Activated CD4-positive, alpha-beta T cell treated with anti-CD3 and anti-CD28 coated beads, Interleukin-10, Interleukin-2, amounts not matched to agents 100 ng/mL and 50 ng/mL, durations not matched to agents 16 hours and 8 hours (primary cell): ENCODE data around the gene NIM1K.
"Not testable (repeated sequence)": the region's sequence is repeated elsewhere in the genome, so short reads cannot be mapped to it uniquely, and the experiment has no call there.

Source experiments
- DNase-seq: peaks from one replicate; pipeline ENCODE4 v3.0.0-alpha.2; 2020

NIM1K gene

GRCh38 chr5:43316421-43316820, 124.4 kb downstream of the NIM1K start:
- DNase-seq, result no peak

GRCh38 chr5:43320846-43321245, 128.8 kb downstream of the NIM1K start:
- DNase-seq, result no peak

GRCh38 chr5:43323488-43323887, 131.5 kb downstream of the NIM1K start:
- DNase-seq, result not testable (repeated sequence)

- DNase-seq, result not testable (repeated sequence)
Observed at GRCh38 chr5:43325624-43326023, 133.6 kb downstream of the NIM1K start.
